Nucleus accumbens (tissue), 56 donors: ENCODE measurements around the gene AK4.

ENCODE experiments used
- DNase-seq, 56 donors: peaks; one replicate each; lab custom pipeline; 2025; lab: John Stamatoyannopoulos, UW

The AK4 gene

DNA sequence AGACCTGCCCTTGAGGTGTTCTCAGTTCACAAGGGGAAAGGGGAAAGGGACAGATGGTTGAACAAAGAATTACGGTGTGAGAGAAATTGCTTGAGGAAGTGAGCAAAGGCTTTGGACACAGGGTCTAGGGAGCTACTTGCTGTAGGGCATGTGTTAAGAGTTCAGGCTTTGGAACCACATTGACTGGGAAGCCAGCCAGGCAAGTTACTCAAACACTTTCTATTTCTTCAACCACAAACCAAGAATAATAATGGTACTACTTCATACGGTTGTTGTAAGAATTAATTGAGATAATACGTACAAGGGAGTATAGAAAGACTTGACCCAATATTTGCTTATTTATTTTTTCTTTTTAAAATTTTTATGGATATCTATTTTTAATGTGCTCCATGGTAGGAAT lies 26.6 kb downstream of the AK4 start:
- peak in 9 of 56 donors; percentile 3 to 60 (median 8) for DNase-seq

DNA sequence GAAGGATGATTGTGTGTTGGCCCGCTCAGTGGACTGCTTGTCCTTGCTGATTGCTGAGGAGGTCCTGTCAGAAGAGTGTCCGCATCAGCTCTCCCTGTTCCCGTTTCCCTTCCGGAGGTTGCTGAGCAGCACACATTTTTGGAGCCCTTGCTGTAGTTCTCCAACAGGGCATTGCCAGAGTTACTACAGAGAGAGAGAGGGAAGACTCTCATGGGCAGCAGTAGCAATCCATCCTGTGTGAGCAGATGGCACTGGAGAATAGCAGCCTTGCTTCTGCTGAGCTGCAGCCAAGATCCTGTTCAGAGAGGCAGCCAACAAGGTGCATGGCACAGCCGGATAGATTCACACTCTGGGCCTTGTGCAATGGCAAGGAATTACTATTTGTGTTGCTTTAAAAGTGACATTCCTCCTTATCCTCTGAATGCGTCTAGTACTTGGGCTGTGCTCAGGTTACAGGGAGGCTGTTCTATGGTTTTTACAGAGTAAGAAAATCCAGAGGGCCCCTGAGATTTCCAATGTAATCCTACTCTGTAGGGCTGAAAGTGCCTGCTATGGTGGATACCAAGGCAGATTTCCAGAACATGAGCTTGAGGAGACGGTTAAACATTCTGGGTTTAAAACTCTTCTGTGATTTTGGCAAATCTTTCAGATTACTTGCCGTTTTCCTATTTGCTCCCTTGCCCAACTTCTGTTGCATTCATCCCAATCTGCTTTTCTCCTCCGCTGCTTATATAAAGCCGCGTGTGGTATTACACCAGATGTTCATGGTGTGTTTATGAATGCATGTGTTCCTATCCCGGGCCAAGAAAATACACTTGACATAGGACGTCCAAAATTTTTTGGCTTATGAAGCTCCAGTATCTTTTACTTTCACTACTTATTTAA lies 27.4 kb downstream of the AK4 start:
- peak in 1 of 56 donors; percentile 3 for DNase-seq

DNA sequence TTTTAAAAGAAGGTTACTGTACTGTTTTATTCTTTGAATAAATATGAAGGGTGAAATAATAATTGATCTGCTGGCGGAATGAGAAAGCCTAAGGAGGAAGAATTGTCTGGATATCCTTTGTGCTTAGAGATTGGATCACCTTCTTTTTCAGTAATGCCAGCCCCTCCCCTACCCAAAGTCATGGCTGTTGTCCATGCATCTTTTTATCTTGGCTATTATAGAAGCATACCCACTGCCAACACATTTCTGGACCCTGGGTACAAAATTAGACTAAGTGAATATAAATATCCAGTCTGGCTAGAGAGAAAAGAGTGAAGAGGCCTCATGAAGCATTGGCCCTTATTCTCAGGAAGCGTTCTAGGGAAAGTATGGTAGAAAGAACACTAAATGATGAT lies 28.1 kb downstream of the AK4 start:
- no peak for DNase-seq

DNA sequence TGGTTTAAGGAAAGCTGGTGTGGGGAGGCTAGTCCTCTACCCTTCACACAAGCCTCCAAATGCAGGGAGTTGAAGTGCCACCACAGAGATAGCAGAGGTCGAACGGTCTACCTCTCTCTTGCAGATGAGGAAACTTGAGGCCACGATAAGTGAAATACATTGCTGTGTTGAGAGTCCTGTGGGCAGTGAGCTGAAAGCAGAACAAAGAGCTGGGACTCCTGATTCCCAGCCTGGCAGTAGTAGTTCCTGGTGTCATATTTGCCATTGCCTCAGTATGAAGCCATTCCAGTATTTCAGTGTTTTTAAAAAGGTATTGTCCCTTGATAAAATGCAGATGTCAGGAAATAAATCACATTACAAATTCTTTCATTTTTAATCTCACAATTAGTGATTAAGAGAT lies 28.6 kb downstream of the AK4 start:
- DNase-seq: no peak

DNA sequence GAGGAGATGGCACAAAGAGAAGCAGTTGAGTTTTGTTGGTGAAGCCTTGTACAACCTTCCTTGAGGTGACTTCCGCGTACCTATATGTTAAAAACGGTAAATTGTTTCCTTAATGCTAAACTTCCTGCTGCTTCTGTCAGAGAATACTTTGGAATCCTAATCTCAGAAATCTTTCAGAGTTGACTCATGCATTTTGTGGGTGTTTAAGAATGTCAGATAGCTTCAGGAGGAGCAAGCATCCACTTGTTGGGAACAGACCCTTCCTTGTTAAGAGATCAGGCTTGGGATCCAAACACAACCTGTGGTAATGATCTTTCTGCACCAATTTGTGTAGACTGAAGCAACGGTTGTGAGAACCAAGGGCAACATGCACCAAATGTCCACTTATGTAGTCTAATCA lies 29.5 kb downstream of the AK4 start:
- DNase-seq: no peak

DNA sequence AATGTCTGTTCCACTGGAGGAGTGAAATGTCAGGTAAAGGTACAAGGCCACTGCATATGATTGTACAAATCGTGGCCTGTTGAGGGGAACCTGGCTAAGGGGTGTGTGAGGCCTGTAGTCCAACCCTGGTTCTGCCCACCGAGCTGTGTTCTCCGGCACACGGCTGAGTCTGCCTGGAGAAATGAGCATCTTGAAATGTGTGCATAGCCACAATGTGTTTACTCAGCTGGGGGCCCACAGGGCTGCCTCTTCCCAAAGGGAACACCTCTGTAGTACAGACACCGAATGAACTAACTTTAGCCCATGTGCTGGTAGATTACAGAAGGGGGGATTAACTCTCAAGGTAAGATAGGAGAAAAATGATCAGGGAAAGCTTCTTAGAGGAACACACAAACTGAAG lies 30.2 kb downstream of the AK4 start:
- no peak for DNase-seq

DNA sequence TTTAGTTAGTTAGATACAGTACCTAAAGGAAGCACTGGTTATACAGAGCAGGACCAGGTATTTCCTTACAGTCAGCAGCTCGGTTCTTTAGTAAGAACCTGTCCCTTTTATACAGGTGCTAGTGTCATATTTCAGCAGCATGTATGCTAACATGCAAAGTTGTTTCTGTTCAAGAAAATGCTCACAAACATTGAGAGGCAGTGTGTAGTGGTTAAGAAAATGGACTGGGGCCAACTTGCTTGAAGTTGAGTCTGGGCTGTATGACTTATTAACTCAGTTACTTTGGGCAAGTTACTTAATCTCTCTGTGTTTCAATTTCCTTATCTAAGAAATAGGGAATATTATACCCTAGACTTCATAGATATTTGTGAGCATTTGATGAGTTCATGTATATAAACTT lies 31.1 kb downstream of the AK4 start:
- DNase-seq: no peak

DNA sequence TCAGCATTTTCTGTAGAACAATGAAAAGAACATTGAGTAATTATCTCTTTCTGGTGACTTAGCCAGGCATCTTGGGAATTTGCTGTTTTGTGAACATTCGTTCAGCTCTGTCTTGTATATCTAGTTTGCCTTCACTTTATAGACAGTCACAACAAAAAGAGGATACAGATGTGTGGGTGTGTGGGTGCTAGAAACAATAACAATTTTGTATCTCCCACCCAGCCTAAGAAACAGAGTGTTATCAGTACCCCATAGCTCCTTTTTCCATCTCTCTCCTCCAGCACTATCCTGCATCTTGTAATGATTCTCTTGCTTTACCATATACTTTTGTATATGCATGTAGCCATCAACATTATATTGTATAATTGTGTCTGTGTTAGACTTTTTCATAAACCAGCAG lies 33.0 kb downstream of the AK4 start:
- DNase-seq: no peak

DNA sequence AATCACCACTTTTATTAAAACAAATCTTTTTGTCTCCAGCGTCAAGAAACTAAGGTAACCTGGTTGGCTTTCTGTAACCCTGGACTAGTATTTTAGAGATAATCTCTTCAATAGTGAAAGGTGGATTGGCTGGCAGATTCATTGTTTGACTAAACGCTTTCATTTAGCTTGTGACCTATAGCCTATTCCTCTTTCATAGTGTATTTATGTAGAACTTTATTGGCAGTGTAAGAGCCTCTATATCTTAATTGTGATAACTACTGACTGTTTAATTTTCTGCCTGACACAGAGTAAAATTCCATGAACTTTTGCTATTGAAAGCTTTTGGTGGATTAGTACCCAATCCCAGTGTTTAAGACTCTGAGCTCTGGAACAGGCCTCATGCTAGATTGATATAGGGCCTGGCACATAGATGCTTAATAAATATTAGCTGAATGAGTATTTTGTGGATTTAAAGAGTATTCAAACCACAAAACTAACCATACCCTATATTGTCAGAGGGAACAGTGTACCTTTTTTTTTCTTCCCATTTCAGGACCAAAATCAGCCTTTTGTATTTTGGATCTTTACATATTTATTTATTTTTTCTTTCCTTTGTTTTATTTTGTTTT lies 34.8 kb downstream of the AK4 start:
- DNase-seq: no peak

DNA sequence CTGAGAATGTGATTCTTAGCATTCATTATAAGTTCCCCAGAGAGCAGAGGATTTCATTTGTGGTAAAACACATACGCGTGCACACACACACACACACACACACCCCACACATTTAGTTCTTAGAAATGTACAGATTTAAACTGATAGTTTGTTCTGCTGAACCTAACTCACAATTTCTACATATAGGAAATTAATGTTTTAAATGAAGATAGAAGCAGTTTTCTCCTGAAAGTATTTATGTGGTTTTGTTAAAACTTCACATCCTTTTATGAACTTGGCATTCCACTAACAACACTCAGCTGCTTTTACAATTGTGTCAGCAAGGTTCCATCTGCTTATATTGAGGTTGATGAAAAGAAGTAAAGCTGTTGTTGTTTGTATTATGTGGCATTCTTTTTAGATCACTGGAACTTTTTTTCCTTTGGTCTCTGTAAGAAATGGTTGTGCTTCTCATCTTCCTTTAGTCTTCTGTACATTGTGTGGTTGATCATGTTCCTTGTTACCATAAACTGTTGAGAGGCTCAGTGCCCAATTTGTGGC lies 41.6 kb downstream of the AK4 start:
- DNase-seq: no peak

DNA sequence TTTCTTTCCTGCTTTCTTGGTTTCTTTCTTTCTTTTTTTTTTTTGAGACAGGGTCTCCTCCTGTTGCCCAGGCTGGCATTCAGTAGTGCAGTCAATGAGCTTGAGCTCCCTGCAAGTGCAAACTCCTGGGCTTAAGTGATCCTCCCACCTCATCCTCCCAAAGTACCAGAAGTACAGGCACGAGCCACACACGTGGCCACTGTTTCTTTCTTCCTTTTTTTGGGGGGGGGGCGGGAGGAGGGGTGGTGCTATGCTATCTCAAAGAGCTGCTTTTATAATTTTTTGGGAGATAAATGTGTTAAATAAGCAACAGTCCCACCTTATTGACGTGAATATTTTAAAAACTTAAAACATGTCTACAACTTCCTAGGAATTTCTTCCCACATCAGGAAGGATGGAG lies 42.2 kb downstream of the AK4 start:
- no peak for DNase-seq

DNA sequence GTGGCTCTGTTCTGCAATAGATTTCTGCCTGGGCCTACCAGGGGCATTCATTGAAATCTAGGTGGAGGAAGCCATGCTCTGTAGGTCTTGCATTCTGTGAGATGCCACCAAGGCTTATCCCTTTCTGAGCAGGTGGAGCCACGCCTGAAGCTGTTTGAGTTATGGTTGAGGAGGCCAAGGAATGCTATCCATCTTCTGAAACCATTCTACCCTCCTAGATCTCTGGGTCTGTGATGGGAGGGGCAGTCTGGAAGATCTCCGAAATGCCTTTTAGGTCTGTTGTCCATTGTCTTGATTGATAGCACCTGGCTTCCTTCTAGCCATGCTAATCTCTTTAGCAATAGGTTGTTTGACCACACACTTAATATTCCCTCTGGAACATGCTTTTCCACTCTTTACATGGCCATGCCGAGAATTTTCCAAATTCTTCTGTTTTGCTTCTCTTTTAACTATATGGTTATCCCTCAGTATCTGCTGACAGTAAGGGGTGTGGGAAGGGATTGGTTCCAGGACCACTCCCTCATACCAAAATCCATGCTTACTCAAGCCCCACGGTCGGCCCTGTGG lies 45.2 kb downstream of the AK4 start:
- no peak for DNase-seq

DNA sequence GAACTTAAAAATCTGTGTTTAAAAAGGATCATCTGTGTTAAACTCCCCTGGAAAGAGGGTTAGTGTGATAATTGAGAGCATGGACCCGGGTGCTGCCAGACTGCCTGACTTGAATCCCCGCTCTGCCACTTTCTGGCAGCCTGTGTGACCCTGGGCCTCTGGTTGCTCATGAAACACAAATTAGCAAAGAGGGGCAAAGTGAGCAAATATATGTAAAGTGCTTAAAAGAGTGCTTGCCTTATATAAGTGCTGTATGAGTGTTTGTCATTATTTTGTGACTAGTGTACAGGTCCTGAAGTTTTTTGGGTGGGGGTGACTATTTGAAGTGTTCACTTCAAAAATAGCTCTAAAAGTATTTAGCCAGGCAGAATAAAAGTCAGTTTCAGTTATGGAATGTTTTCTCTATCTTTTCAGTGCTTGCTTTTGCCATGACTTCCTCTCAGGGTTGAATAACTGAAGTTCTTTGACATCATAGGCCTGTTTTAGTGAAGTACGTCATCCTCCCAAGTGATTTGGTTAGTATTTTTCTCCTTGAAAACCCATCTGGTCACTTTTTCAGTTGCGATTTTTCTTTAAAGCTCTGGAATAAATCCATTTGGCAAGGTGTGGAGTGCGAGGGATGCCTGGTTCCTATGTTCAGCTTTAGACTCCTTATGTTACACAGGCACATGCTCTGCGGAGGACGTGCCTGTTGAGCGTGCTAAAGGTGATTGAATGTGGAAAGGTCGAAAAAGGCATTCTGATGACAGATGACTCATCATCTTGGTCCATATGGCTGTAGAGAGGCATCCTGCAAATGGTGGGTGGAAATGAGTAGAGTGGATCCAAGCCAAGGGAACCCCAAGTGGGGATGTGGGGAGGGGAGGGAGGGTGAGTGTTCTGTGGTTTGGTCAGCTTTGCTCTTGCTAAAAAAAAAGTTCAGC lies 47.8 kb downstream of the AK4 start:
- DNase-seq: no peak

DNA sequence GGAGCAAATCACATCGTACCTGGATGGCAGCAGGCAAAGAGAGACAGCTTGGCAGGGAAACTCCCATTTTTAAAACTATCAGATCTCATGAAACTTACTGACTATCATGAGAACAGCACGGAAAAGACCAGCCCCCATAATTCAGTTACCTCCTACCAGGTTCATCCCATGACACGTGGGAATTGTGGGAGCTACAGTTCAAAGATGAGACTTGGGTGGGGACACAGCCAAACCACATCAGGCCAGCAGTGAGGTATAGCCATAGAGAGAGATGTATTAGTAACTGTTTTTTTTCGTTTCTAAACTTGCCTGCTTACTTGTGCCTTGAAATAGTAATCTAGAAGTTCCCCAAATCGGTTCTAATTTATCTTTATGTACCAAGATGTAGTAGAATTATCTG lies 48.9 kb downstream of the AK4 start:
- no peak for DNase-seq

DNA sequence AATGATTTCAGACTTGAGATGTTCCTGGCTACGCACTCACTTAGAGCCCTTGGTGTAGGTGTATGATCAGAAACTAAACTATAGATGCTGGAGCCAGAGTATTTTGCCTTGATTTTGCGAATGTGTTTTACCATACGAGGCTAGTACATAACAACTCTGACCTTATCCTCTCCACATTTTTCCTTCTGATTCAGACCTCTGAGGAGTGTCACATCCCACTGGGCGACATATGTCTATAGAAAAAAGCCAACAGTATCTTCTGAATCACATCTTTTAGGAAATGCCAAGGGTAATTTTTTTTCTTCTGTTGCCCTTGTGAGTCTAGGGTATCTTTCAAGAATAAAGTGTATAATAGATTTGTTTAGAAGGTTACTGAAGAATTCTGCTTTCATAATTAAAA lies 49.6 kb downstream of the AK4 start:
- DNase-seq: no peak

DNA sequence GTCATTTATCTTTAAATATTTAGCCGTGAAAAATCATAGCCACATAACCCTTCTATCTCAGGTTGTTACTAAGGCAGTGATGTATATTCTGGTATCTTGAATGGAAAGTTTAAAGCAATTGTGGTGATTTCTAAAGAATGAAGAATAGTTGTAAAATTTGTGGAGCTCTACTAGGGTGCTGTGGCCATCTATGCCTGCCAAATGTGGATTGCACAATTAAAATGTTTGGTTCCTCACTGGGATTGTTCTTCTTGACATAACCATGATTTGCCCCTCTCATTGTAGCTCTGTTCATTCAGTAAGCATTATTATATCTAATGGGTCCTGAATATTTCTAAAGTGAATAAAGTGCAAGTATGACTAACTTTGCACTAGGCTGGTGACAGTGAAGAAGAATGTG lies 50.1 kb downstream of the AK4 start:
- DNase-seq: no peak

DNA sequence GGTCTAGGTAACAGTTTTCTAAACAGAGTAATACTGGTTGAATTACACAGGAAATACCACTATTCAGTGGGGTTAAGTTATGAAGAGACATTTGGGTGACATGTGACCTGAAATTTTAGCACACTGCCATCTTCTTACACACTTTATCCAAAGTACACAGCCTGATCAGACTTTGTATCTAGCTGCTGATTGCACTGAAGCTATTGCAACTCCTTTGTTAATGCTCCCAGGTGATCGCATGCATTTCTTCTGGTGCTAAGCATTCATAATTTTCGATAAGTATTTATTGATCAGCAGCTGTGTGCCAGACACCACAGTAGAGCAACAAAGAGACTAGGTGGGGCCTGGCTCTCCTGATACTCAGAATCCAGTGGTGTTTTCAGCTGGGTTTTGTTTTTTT lies 52.4 kb downstream of the AK4 start:
- DNase-seq: no peak

DNA sequence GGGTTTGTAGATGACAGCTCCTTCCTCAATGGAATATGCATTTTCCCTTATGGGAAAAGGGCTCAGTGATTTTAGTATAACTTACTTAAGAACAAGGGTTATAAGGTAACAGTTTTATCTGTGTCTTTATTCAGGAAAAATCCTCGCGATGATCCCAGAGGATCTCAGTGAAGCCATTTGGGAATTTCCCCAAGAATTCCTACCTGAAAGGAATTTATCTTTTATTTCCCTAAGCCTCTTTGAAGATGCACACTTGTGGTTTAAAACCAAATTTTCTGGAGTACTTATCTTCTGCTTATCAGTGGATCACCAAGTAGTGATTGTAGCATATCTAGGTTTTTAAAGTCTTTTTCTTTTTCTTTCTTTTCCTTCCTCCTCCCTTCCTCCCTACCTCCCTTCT lies 58.8 kb downstream of the AK4 start:
- no peak for DNase-seq

DNA sequence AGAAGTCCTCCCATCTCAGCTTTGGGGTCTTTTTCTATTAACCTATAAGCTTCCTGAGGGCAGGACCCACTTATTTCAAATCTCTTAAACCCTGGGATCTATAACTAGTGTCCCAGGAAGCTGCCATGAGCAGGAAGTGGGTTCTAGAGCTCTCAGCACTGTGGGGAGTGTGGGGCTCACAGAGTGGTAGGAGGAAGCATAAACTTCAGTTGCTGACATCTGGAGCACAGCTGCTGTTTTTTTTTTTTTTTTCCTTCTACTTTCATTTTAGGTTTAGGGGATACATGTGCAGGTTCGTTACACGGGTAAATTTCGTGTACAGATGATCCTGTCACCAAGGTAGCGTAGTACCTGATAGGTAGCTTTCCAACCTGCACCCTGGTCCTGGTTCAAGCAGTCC lies 59.3 kb downstream of the AK4 start:
- DNase-seq: no peak

DNA sequence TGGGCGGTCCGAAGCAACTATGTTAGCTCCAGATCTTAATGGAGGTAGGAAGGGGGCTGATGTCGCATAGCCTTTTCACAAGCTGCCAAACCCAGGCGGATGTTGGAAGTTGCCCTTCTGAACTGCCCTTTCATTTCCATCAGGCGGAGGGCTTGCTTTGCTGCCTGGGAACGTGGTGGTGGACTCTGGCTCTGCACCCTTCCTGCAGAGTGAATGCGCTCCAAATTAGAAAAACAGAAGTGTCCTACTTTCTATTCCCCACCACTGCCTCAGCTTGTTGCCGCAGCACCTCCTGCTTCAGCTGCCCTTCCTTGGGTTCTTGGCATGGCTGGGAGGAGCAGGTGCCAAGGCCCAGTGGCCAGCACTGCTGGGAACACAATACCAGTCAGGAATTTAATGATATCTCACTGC lies 60.6 kb downstream of the AK4 start:
- peak in 34 of 56 donors; percentile 2 to 66 (median 24) for DNase-seq
